Lower leg skin (tissue), 3 donors: ENCODE results near the gene SMAD5.

Experiments
- CTCF ChIP-seq, 3 donors: fragments of 450-650 bp; IDR thresholded peaks; one replicate each; pipeline ENCODE4 v1.5.1; 2016; ENCODE audit warnings: antibody characterized with exemption in 3 of 3, mild to moderate bottlenecking in 3 of 3, moderate library complexity in 2 of 3
- POLR2A ChIP-seq, 2 donors: fragments of 450-650 bp; IDR thresholded peaks; one replicate each; pipeline ENCODE4 v1.6.1; 2016 to 2017; ENCODE audit warnings: antibody characterized with exemption in 2 of 2, mild to moderate bottlenecking in 1 of 2, moderate library complexity in 1 of 2

- TF ChIP-seq POLR2A (IDR thresholded peaks at IDR 0.05) (no peak), CTCF (IDR thresholded peaks at IDR 0.05) (no peak)
Observed at GRCh38 chr5:136146201-136146600, 13.6 kb downstream of the SMAD5 start.
